Coronary artery (tissue), 2 donors: ENCODE results near the gene DCAF15.

ENCODE experiments used
- DNase-seq: peaks from one replicate; pipeline ENCODE4 v3.0.0-alpha.2; 2017; ENCODE audit warnings: low spot score
- H3K27ac ChIP-seq, 2 donors: fragments of 200-600 bp; sonication (generic); one replicate each; pipeline ENCODE4 v1.5.1; 2016 to 2019
- H3K4me3 ChIP-seq: fragments of 200-600 bp; sonication (generic); 2 replicates; pipeline ENCODE4 v1.5.1; 2016; ENCODE audit warnings: mild to moderate bottlenecking, moderate library complexity
- CTCF ChIP-seq: fragments of 200-600 bp; sonication (generic); IDR thresholded peaks from one replicate; pipeline ENCODE4 v1.5.1; 2019; ENCODE audit warnings: antibody characterized with exemption

The DCAF15 gene

GRCh38 chr19:13930402-13930801 is 21.9 kb upstream of the DCAF15 start:
- DNase-seq, result no peak
- TF ChIP-seq CTCF, result no peak
- Histone ChIP-seq H3K4me3 (no peak overlapping the region), H3K27ac (no peak overlapping the region)

- no peak for DNase-seq
- Histone ChIP-seq H3K27ac (no peak overlapping the region), H3K4me3 (no peak overlapping the region)
- no peak for TF ChIP-seq CTCF
Measured at GRCh38 chr19:13931391-13932148, 20.7 kb upstream of the DCAF15 start.

- TF ChIP-seq CTCF, result no peak
- no peak overlapping the region for H3K4me3 ChIP-seq
- no peak overlapping the region for H3K27ac ChIP-seq
- DNase-seq, result no peak
Measured at GRCh38 chr19:13932149-13932637, 20.1 kb upstream of the DCAF15 start.

- no peak for TF ChIP-seq CTCF
Measured at GRCh38 chr19:13932911-13933393, 19.4 kb upstream of the DCAF15 start.

GRCh38 chr19:13934785-13935109 is 17.6 kb upstream of the DCAF15 start:
- no peak overlapping the region for H3K27ac ChIP-seq
- DNase-seq, result no peak
- TF ChIP-seq CTCF, result no peak
- no peak overlapping the region for H3K4me3 ChIP-seq

More at GRCh38 chr19:13932911-13933393, 19.4 kb upstream of the DCAF15 start:
- no peak for DNase-seq
- H3K4me3 ChIP-seq, result no peak overlapping the region
- H3K27ac ChIP-seq, result no peak overlapping the region

GRCh38 chr19:13935765-13936510 is 16.4 kb upstream of the DCAF15 start:
- TF ChIP-seq CTCF, result no peak
- no peak for DNase-seq
- H3K27ac ChIP-seq, result no peak overlapping the region
- no peak overlapping the region for H3K4me3 ChIP-seq
